ENCODE measurements around the gene ARHGAP33. TPM values are rescaled to one million over a fixed set of nuclear protein-coding genes. Genes with fewer than 3 reads are reported as not detected.

Gene ARHGAP33
- polyA plus RNA-seq, 1 of the 3 experiments (the other 2 are of a cell fraction) = 7.8 TPM

DNA sequence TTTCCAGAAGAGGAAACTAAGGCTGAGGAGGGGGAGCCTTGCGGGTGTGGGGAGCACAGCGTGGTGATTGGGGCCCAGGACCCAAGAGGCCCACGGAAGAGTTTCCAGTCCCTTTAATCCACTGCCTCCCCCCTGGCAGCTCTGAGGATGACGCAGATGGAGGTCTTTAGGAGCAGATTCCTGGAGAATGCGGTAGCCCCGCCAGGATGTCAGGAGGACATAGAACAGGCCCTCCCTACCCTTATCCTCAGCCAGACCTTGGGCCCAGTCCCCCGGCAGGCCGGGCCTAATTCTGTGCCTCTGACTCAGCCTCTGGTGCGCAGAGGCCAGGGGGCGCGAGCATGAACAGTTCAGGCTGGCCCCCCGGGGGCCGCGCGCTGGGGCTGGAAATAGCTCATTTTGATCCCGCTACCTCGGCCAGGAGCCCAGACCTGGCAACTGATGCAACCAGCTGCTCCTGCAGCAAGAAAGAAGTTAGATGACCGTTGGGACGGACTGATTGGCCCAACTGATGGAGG is 18.1 kb upstream of the ARHGAP33 start (continued):
- TF ChIP-seq PBX3 (IDR thresholded peaks at IDR 0.05) (peak; percentile 88), GABPA (IDR thresholded peaks at IDR 0.05; ENCODE audit: low read depth) (no peak), ELF1 (IDR thresholded peaks at IDR 0.05) (peak; percentile 38; the same call in 1 of the 2 replicates), FOSL2 (IDR thresholded peaks at IDR 0.05; ENCODE audit: borderline replicate concordance, low read depth) (peak; percentile 70), TEAD4 (IDR thresholded peaks at IDR 0.05; ENCODE audit: borderline replicate concordance, insufficient read depth) (peak; percentile 69; the same call in 1 of the 2 replicates)
- TF ChIP-seq, protein P1, sequence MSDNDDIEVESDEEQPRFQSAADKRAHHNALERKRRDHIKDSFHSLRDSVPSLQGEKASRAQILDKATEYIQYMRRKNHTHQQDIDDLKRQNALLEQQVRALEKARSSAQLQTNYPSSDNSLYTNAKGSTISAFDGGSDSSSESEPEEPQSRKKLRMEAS (IDR thresholded peaks at IDR 0.05; ENCODE audit: low read depth) = no peak

- 0% methylated on average over 41 of the region's 53 CpGs for WGBS (ENCODE audit: low lambda C conversion rate)
- CTCF ChIA-PET = interaction anchor here (1.5 kb wide), 1 partner anchor 13 kb away, joined by 5 read pairs; the partner anchor contains the start of genes PSENEN and U2AF1L4
- TF ChIP-seq JUND (IDR thresholded peaks at IDR 0.05) (no peak), TAF1 (IDR thresholded peaks at IDR 0.05; ENCODE audit: borderline replicate concordance, low read depth, low read length) (peak; percentile 41; the same call in 1 of the 2 replicates), CHD2 (IDR thresholded peaks at IDR 0.05; ENCODE audit: low read length, partially characterized antibody) (peak; percentile 96), EP300 (IDR thresholded peaks at IDR 0.05; ENCODE audit: borderline replicate concordance in 1 of 2, low read depth in 1 of 2, low read length in 1 of 2) (no peak), MXI1 (IDR thresholded peaks at IDR 0.05; ENCODE audit: low read depth, low read length) (peak; percentile 67; the same call in 1 of the 2 replicates), ELF1 (IDR thresholded peaks at IDR 0.05) (peak; percentile 64; the same call in 1 of the 2 replicates), RXRA (IDR thresholded peaks at IDR 0.05; ENCODE audit: borderline replicate concordance, low read depth) (no peak), EZH2phosphoT487 (IDR thresholded peaks at IDR 0.05; ENCODE audit: borderline replicate concordance, low read depth) (no peak), NRF1 (IDR thresholded peaks at IDR 0.05; ENCODE audit: low read depth, low read length) (no peak), POLR2AphosphoS5 (IDR thresholded peaks at IDR 0.05; ENCODE audit: low read depth, low read length) (peak; percentile 2), TCF12 (IDR thresholded peaks at IDR 0.05) (no peak), RFX5 (IDR thresholded peaks at IDR 0.05; ENCODE audit: low read length) (peak; percentile 63; the same call in 1 of the 2 replicates)
- TF ChIP-seq, protein P2, sequence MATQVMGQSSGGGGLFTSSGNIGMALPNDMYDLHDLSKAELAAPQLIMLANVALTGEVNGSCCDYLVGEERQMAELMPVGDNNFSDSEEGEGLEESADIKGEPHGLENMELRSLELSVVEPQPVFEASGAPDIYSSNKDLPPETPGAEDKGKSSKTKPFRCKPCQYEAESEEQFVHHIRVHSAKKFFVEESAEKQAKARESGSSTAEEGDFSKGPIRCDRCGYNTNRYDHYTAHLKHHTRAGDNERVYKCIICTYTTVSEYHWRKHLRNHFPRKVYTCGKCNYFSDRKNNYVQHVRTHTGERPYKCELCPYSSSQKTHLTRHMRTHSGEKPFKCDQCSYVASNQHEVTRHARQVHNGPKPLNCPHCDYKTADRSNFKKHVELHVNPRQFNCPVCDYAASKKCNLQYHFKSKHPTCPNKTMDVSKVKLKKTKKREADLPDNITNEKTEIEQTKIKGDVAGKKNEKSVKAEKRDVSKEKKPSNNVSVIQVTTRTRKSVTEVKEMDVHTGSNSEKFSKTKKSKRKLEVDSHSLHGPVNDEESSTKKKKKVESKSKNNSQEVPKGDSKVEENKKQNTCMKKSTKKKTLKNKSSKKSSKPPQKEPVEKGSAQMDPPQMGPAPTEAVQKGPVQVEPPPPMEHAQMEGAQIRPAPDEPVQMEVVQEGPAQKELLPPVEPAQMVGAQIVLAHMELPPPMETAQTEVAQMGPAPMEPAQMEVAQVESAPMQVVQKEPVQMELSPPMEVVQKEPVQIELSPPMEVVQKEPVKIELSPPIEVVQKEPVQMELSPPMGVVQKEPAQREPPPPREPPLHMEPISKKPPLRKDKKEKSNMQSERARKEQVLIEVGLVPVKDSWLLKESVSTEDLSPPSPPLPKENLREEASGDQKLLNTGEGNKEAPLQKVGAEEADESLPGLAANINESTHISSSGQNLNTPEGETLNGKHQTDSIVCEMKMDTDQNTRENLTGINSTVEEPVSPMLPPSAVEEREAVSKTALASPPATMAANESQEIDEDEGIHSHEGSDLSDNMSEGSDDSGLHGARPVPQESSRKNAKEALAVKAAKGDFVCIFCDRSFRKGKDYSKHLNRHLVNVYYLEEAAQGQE (IDR thresholded peaks at IDR 0.05; ENCODE audit: low read depth, low read length) = no peak
- TF ChIP-seq, protein P3, sequence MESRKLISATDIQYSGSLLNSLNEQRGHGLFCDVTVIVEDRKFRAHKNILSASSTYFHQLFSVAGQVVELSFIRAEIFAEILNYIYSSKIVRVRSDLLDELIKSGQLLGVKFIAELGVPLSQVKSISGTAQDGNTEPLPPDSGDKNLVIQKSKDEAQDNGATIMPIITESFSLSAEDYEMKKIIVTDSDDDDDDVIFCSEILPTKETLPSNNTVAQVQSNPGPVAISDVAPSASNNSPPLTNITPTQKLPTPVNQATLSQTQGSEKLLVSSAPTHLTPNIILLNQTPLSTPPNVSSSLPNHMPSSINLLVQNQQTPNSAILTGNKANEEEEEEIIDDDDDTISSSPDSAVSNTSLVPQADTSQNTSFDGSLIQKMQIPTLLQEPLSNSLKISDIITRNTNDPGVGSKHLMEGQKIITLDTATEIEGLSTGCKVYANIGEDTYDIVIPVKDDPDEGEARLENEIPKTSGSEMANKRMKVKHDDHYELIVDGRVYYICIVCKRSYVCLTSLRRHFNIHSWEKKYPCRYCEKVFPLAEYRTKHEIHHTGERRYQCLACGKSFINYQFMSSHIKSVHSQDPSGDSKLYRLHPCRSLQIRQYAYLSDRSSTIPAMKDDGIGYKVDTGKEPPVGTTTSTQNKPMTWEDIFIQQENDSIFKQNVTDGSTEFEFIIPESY (IDR thresholded peaks at IDR 0.05; ENCODE audit: borderline replicate concordance, low read depth) = peak; percentile 93
- TF ChIP-seq, protein P4, sequence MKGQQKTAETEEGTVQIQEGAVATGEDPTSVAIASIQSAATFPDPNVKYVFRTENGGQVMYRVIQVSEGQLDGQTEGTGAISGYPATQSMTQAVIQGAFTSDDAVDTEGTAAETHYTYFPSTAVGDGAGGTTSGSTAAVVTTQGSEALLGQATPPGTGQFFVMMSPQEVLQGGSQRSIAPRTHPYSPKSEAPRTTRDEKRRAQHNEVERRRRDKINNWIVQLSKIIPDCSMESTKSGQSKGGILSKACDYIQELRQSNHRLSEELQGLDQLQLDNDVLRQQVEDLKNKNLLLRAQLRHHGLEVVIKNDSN (IDR thresholded peaks at IDR 0.05; ENCODE audit: borderline replicate concordance, low read depth) = no peak
Measured at GRCh38 chr19:35757749-35758608, 17.4 kb upstream of the ARHGAP33 start, which contains the start of gene PROSER3. TSS of gene PROSER3 (plus strand) at chr19:35758176. CDS start at chr19:35758216, 40 bp downstream.

More at GRCh38 chr19:35757749-35758608, 17.4 kb upstream of the ARHGAP33 start, which contains the start of gene PROSER3:
- H4K20me1 ChIP-seq (ENCODE audit: insufficient read depth) = peaks cover 4% of the 10 kb centered on the region
- peaks cover 27% of the 10 kb centered on the region for H3K79me2 ChIP-seq (ENCODE audit: insufficient read depth)
- peaks cover 10% of the 10 kb centered on the region for H3F3A ChIP-seq (replicated peaks; ENCODE audit: insufficient read depth)
- peak within 1 kb of the TSS; percentile 95 for H3K4me2 ChIP-seq
- peak within 1 kb of the TSS; percentile 100 for H3K9ac ChIP-seq
- peaks cover 7 to 19% of the 10 kb centered on the region in 2 experiments; a peak in 3 of 4 replicates for H3K4me1 ChIP-seq (ENCODE audit: control insufficient read depth in 1 of 2, insufficient read depth in 2 of 2, low read depth in 1 of 2, low read length in 1 of 2)
- no peaks in the 10 kb centered on the region for H3K9me2 ChIP-seq
- no peaks in the 10 kb centered on the region for H3K27me3 ChIP-seq (ENCODE audit: insufficient read depth)
- peak within 1 kb of the TSS; percentile 94 for H2AFZ ChIP-seq (ENCODE audit: low read depth)
- H3K36me3 ChIP-seq (replicated peaks in 1 of 2; ENCODE audit: control insufficient read depth in 1 of 2, insufficient read depth in 2 of 2, low read length in 1 of 2) = peaks cover 15 to 33% of the 10 kb centered on the region in 2 experiments
- H3K27ac ChIP-seq (ENCODE audit: low read depth in 2 of 2, low read length in 1 of 2) = peak within 1 kb of the TSS; percentile 95 to 98
- H3K9me3 ChIP-seq = no peaks in the 10 kb centered on the region
- POLR2A ChIA-PET = interaction anchor here (0.8 to 1.7 kb wide), 6 partner anchors 9 to 112 kb away, joined by 3 to 11 read pairs (median 4); partner anchors contain the start of genes LIN37, PSENEN and U2AF1L4
- peak; percentile 97 for DNase-seq
- peak within 1 kb of the TSS; percentile 87 to 99 for H3K4me3 ChIP-seq (ENCODE audit: low read depth in 2 of 2, low read length in 1 of 2)
